ENCODE data around the gene MYOF.
"Not testable (repeated sequence)": the region's sequence is repeated elsewhere in the genome, so short reads cannot be mapped to it uniquely, and the experiment has no call there.

The MYOF gene

DNA sequence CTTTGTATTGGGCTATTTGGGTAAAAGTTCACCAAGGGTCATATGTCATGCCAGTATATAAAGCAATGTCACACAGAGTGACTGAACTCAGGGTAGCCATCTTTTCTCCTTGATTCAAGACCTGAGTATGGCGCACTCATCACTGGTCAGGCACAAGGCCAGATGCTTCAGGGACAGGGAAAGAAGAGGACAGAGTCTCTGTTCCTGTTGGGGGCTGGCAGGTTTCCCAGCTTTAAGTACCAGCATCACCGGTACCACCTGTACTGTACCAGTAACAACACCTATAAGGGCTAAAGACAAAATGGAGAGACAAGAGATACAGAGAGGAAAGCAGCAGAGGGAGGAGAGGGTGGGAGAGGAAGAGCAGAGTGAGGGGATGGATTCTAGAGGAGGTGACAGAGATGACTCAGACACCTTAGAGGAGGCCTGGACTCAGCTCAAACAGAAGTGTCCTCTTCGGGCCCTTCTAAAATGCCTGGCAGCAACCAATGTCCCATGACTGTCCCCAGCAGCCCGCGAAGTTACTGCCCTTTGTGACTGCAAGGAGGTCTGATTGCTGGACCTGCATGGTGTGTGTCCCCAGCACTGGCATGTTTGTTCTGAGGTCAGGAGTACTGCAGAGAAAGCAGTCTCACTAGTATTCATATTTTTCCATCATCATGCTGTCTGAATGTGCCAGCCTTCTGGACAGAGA is 191.3 kb downstream of the MYOF start:
- no peak for DNase-seq (ENCODE audit: low read depth)

DNA sequence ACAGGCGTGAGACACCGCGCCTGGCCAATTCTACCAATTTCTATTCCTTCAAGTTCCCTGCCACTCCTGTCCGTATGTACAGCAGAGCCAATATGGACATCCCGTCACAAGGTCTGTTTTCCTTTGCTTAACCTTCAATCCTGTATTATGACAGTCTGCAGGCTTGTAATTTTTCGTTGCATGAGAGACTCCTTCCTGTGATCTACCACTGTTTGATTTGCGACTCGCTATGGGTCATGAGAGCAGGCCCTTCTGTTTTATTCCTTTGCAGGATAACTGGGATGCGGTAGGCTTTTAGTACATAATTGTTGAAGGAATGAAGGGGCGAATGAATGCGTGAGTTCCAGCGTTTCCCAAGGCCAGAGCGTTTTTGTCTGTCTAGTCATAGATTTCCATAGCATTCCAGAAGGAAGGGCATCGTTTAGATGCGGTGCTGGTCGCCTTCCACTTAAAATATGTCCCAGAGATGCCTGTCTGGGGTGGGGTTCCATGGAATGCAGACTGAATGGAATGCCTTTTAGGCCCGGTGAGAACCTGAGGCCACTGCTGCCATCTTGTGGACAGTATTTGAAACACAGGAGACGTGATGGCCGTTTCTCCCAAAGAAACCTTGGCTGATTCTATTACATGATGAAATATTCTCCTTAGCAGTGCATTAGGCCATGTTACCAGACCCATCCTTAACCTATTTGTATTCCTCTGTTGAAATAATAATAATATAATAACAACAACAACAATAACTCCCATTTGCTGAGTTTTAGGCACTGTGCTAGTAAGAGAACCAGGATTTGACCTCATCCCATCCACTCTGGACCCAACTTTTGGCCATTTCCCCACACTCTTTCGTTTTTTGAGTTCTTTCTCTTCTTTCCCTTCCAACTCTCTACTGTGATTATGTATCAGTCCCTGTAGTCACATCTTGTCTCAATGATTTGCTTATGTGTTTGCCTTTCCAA is 193.2 kb downstream of the MYOF start:
- peak; percentile 9 for DNase-seq (ENCODE audit: low read depth)

DNA sequence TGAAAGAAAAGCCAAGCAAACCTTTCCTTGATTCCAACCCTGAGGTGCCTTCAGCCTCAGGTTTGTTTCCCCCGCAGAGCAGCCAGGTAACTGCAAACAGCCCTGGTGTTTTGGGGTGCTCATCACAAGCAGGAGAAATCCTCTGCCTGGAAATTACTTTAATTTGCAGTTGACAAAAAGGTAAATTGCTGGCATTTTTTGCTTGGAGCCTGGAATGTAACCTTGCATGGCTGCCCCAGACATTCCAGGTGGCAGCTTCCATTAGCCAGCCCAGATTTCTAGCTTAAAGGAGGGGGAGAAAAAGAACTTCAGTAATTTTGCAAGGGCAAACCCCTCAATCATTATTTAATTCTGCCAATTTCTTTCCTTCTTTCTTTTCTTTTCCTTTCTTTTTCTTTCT is 194.4 kb downstream of the MYOF start:
- DNase-seq (ENCODE audit: low read depth): no peak

DNA sequence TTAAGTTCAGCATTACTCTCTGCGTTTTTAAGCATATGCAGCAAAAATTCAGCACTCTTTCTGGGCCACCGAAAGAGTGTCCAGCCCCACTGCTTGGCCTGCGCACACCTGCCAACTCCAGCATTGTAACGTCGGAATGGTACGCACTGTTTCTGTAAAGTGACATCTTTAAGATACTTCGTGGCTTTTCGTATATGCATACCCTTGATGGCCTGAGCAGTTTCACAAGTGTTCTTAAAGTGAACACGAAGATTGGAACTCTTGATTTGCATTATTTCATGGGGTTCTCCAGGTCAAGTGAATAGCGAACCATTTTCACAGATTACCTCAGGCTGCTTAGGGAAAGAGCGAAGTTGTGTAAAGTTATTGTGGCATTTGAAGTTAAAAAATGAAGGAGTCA is 197.9 kb downstream of the MYOF start:
- not testable (repeated sequence) for DNase-seq (ENCODE audit: low read depth)

DNA sequence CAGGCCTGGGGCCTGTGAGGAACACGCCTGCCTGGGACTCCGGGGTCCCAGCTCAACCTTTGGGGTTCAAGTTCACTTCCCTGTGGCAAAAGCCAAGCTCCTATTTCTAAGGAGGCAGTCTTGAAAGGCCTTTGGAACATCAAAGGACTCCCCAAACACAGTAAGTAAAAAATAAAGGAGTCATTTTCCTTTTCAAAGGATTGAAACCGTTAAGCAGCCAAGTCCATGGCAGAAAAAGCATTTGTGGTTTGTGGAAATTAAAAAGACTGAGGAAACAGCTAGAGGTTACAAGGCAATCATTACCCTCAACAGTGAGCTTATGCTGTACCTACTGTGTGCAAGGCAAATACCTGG is 200.8 kb downstream of the MYOF start:
- DNase-seq (ENCODE audit: low read depth): no peak

DNA sequence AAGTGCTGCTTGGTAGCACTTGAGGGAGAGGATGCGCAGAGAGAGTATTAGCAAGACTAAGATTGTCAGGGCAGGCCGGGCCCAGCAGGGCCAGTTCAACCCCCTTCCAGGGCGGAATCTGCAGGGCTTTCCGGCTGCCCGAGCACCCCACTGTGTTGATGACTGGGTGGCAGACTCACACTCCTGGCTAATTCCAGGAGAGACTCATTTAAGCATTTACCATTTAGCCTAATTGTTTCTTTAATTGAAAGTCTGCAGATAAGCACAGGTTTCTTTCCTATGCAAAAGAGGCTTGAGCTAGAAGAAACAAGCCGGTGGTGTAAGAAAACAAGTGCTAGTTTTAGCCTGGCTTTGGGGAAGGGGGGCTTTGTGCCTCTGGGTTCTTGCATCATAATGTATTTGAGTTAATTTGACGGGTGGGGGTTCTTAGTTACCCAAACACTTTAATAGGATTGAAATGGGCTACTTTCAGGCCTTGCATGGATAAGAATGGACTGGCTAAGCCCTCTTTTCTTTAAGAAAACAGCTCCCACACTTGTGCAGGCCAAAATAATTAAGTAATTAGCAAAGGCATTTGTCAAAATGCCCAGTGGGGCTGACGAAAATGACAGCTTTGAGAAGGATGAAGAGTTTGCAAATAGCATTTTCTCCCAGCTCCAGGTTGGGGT is 201.3 kb downstream of the MYOF start:
- DNase-seq (ENCODE audit: low read depth): no peak

DNA sequence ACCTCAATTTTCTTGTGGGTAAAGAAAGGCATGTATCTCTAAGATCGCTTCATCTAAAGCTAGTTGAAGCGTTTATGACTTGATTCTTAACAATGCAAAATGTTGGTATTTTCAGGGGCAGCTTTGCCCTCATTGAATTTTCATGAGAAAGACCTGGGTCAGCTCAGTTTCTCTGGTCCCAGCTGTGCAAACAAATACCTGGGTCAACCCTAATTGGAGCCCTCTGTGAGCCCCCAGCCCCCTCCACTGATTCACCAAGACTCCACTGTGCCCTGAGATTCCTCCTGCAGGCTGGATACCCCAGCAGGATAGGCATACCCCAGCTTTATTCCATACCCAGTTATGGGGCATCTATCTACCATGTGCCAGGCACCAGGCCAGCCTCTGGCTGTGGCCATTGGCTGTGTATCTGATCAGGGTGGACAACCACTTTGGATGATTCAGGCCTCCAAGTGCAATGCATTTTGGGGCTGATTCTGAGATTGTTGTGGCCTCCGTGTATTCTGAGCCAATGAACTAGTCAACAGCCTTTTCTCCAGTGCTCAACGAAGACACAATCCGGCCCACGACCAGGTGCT is 201.9 kb downstream of the MYOF start:
- no peak for DNase-seq (ENCODE audit: low read depth)

DNA sequence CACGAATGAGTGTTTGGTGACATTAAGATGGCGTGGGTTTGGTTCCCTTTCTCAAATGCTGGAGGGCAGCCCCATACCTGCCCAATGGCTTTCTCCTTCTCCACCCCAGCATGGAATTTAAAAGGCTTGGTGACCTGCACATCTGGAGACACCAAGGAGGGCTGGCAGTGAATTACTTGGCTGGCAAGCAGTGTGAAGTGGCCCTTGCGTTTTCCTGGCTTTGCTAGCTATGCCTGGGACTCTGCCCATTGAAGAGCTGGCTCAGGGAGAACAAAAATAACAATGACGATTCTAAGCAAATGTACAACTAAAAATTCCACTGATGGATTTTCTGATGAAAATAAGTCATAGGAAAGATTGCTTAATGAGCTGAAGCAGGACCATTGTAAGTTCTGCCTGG is 204.8 kb downstream of the MYOF start:
- DNase-seq (ENCODE audit: low read depth): no peak

DNA sequence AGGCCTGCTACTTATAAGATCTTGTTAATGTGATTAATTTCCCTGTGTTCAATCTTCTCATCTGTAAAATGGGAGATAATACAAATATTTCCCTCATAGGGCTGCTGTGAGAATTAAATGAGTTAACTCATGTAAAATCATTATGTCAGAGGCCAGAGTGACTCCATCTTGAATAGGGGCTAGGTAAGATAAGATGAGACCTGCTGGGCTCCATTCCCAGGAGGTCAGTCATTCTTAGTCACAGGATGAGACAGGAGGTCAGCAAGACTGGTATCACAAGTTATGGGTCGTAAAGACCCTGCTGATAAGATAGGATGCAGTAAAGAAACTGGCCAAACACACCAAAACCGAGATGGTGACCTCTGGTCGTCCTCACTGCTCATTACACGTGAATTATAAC is 207.7 kb downstream of the MYOF start:
- DNase-seq (ENCODE audit: low read depth): no peak

DNA sequence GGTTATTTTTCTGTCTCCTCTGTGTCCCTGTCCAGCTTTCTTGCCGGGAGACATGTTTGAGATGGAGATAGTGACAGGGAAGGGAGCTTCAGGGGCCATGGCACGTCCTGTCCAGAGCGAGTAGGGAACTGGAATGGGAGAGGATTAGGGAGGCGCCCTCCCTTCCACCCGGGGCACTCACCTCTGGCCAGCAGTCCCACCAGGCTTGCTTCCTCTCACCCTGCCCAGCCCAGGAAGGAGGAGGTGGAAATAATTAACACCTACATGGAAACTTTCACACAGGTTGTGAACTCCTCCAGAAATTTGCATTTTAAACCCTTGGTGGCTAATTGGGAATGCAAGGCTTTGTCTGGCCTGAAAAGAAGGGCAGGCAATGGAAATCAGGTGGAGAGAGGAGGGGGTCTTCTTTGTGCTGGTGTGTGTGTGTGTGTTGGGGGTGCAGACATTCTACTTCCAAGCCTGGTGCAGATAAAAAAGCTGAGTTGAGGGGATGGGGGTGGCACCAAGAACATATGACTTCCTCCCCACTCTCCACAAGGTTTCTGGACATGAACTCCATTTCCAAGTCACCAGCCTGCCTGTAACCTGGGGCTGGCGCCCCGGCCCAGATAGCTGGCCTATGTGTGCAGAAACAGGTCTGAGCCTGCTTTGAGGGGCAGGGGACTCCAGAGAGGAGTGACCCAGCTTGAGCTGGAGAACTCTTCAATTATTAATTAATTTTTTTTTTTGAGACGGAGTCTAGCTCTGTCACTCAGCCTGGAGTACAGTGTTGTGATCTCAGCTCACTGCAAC is 209.1 kb downstream of the MYOF start:
- DNase-seq (ENCODE audit: low read depth): no peak

DNA sequence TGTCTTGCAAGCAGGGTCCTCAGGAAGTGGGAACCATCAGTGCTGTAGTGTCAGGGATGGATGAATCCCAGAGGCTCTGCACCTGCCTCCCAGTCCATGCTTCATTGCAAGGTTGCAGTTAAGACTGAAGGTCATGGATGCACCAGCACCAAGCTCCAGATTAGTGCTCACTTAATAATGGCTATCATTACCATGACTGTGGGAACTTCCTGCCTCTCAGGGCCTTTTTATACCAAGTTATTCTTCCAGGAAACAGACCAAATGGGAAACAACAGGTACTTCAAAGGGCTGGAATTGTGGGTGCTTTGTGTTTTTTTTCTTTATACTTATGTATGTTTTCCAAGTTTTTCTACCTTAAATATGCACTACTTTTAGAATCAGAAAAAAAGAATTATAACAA is 210.8 kb downstream of the MYOF start:
- no peak for DNase-seq (ENCODE audit: low read depth)

DNA sequence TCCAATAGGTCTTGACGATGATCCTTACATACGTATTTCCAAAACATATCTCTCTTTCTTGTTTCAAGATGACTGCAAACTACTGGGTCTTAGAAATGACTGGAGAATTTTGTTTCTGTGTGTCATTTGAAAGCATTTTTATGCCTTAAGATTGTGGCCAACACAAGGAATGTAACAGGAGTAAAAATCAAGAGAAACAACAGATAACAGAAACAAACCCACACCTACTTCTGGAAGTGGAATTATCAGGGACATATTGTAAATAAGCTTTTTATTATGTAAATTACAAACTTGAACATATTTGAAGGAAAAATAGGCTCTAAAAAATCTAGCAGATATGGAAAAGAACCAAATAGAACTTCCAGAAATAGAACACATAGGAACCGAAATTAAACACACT is 212.9 kb downstream of the MYOF start:
- no peak for DNase-seq (ENCODE audit: low read depth)

DNA sequence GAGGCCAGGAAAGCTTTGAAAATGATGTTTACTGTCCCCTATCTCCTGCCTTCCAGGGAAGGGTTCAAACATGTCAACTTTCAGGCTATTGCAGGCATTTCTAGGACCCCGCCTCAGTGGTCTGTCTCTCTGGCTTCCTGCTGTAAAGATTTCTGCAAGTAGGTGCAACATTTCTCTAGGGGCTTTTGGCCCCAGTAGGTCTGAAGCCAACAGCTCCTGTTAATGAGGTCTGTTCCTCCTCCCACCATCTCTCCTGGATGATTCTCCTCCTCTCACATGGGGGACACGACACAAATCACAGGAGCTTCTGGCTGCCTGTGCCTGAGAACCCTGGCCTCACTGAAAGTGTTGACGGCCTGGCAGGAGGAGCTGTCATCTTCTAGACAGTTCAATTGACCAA is 214.1 kb downstream of the MYOF start:
- DNase-seq (ENCODE audit: low read depth): no peak

DNA sequence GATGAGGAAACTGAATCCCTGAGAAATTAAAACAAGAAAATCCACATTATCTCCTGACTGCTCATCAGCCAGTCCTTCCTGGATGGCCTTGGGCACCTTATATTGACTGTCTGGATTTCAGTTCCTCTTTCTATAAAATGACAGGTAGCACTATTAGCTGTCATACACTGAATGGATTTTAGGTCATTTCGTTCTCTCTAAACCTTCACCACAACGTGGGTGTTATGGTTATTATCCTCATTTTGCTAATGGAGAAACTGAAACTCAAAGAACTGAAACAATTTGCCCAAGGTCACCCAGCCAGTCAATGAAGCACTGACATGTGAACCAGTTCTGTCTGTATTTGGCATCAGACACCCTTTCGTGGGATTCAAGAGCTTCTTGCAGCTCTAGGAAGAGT is 214.6 kb downstream of the MYOF start:
- no peak for DNase-seq (ENCODE audit: low read depth)

DNA sequence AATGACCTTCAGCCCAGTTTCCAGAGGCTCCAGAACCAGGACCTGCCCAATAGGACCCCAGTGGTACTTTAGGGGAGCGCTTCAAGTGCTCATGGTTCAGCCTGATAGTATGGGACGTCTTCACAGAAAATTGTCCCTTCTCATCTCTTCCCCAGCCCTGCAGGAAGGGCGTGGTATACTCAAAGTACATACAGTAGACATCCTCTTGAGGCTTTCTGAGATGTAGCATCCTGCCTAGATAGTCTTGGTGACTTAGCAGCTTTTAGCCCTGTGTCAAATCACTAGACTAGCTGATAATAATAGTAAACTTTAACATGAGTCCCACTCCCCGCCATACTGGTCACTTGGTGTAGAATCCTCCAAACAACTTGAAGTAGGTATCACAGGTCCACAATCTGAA is 215.3 kb downstream of the MYOF start:
- DNase-seq (ENCODE audit: low read depth): no peak

DNA sequence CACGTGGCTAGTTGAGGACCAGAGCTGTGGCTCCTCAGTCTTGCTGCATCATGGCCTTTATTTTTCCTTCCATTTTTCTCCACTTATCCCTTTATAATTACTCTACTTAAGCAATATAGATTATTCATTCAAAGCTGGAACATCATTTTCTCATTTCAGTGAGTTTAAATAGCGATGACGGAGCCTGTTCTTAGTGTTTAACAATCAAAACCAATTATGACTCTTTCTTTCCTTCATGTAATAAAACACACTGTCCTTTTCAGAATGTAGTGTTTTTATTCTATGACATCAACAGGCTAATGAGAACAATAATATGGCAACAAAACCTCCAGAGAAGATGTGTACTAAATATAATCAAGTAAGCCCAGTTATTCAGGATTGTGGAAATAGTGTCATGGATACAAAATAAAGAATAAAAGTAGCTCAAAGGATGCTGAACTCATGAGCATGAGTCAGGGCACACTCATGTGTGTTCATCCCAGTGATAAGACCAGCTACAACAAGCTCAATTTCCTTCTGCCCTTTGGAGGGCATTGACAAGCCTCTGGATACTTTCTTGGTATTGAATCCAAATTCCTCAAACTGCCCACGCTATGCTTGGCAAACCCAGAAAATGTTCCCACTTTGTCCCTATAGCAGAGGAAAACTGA is 220.0 kb downstream of the MYOF start:
- no peak for DNase-seq (ENCODE audit: low read depth)

DNA sequence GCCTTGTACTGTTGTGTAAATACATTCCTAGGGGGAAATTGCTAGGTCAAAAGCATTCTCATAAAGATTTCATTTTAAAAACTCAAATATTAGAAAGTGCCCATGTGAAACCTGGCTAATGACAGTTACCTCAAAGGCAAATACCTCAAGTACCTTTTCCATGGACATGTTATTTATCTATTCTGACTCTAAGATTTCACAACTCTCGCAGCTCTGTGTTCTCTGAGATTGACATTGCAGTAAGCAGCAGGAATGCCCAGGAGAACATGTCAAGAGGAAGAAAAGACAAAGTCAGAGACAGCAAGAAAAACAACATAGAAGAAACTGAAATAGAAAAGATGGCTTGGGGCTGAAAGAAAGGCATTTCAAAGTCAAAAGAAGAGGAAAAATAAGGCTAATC is 221.0 kb downstream of the MYOF start:
- no peak for DNase-seq (ENCODE audit: low read depth)

DNA sequence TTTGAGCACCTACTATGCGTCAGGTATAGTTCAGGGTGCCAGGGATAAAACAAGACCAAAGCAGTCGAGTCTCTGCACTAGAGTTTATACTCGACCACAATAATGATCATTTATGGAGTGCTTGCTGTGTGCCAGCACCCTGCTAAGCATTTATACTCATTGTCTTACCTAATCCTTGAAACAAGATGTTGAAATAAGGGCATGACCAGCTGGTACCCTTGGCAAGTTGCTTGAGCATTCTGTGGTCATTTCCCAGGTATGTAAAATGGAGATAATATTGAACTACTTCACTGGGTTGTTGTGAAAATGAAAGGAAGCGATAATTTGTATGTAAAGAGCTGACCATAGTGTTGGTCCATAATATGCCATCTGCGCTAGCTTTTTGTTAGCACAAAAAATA is 223.0 kb downstream of the MYOF start:
- no peak for DNase-seq (ENCODE audit: low read depth)

All from stimulated activated CD8-positive, alpha-beta memory T cell treated with anti-CD3 and anti-CD28 coated beads, Interleukin-15, amount 100 ng/mL, for 1 hour (primary cell).